Measurements from ENCODE around the gene CDA. TPM values are rescaled to one million over a fixed set of nuclear protein-coding genes. Genes with fewer than 3 reads are reported as not detected.
"Not testable (repeated sequence)": the region's sequence is repeated elsewhere in the genome, so short reads cannot be mapped to it uniquely, and the experiment has no call there.

CDA gene
- total RNA-seq, 3 donors from 2014 or later: not detected

GRCh38 chr1:20600156-20600555 lies 11.3 kb downstream of the CDA start:
- H3K4me1 Mint-ChIP-seq (ENCODE audit: low read depth): no peaks in the 10 kb centered on the region
- H3K27me3 Mint-ChIP-seq (ENCODE audit: low read depth): peaks cover 4% of the 10 kb centered on the region
- no peaks in the 10 kb centered on the region for H3K9me3 Mint-ChIP-seq
- no peak for DNase-seq
- H3K4me3 Mint-ChIP-seq: no peak overlapping the region
- no peaks in the 10 kb centered on the region for H3K36me3 Mint-ChIP-seq (ENCODE audit: insufficient read depth)
- no peak for ATAC-seq

GRCh38 chr1:20601129-20601825 lies 12.4 kb downstream of the CDA start:
- Mint-ChIP-seq H3K27me3 (ENCODE audit: low read depth) (peaks cover 4% of the 10 kb centered on the region), H3K36me3 (ENCODE audit: insufficient read depth) (no peaks in the 10 kb centered on the region), H3K9me3 (no peaks in the 10 kb centered on the region), H3K4me1 (ENCODE audit: low read depth) (no peaks in the 10 kb centered on the region), H3K4me3 (no peak overlapping the region)
- DNase-seq (no peak), ATAC-seq (no peak)

DNA sequence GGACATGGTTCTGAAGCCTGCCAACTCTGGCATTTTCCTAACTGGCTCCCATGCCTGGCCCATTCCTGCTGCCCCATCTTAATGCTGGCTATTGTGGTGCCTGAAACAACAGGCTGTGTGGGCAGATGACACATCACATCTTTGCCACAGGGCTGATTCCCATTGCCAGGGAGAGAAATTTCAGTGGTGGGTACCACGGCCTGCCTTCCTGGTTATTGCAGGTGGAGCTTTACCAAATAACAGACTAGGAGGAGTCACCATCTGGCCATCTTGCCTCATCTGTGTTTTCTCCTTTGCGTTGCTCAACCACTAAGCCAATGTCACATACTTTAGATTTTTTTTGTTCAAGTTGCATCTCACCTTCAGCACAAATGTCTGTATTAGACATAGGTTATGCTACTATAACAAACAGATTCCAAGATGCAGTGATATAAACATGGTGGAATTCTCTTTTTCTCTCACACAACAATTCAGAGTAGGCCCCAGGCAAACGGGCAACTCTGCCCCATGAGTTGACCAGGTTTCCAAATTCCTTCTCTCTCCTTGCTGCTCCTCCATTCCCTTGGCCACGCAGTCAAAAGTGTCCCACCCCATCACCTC lies 14.1 kb downstream of the CDA start:
- H3K36me3 Mint-ChIP-seq (ENCODE audit: insufficient read depth): no peaks in the 10 kb centered on the region
- no peak overlapping the region for H3K4me3 Mint-ChIP-seq
- DNase-seq (no peak), ATAC-seq (no peak)
- H3K4me1 Mint-ChIP-seq (ENCODE audit: low read depth): no peaks in the 10 kb centered on the region
- peaks cover 5% of the 10 kb centered on the region for H3K27me3 Mint-ChIP-seq (ENCODE audit: low read depth)
- no peaks in the 10 kb centered on the region for H3K9me3 Mint-ChIP-seq

GRCh38 chr1:20603504-20604464 lies 14.9 kb downstream of the CDA start:
- no peaks in the 10 kb centered on the region for H3K36me3 Mint-ChIP-seq (ENCODE audit: insufficient read depth)
- H3K9me3 Mint-ChIP-seq: no peaks in the 10 kb centered on the region
- H3K27me3 Mint-ChIP-seq (ENCODE audit: low read depth): peaks cover 5% of the 10 kb centered on the region
- DNase-seq (no peak), ATAC-seq (no peak)
- H3K4me1 Mint-ChIP-seq (ENCODE audit: low read depth): no peaks in the 10 kb centered on the region
- H3K4me3 Mint-ChIP-seq: no peak overlapping the region

DNA sequence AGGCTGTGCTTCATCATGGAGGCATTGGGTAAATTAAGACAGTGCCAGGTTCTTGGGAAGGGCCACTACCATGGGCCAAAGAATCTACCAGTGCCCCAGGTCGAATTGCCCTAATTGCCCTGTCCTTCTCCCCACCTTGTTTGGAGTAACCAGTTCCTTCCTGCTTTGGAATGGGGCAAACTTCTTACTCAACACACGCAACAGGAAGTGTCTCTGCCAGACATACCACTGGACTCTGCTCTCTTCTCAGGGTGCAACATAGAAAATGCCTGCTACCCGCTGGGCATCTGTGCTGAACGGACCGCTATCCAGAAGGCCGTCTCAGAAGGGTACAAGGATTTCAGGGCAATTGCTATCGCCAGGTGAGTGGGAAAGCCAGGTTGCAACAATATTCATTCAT lies 15.8 kb downstream of the CDA start:
- no peak overlapping the region for H3K4me3 Mint-ChIP-seq
- H3K9me3 Mint-ChIP-seq: no peaks in the 10 kb centered on the region
- H3K36me3 Mint-ChIP-seq (ENCODE audit: insufficient read depth): no peaks in the 10 kb centered on the region
- H3K27me3 Mint-ChIP-seq (ENCODE audit: low read depth): peaks cover 5% of the 10 kb centered on the region
- ATAC-seq: no peak
- DNase-seq: no peak
- no peaks in the 10 kb centered on the region for H3K4me1 Mint-ChIP-seq (ENCODE audit: low read depth)

DNA sequence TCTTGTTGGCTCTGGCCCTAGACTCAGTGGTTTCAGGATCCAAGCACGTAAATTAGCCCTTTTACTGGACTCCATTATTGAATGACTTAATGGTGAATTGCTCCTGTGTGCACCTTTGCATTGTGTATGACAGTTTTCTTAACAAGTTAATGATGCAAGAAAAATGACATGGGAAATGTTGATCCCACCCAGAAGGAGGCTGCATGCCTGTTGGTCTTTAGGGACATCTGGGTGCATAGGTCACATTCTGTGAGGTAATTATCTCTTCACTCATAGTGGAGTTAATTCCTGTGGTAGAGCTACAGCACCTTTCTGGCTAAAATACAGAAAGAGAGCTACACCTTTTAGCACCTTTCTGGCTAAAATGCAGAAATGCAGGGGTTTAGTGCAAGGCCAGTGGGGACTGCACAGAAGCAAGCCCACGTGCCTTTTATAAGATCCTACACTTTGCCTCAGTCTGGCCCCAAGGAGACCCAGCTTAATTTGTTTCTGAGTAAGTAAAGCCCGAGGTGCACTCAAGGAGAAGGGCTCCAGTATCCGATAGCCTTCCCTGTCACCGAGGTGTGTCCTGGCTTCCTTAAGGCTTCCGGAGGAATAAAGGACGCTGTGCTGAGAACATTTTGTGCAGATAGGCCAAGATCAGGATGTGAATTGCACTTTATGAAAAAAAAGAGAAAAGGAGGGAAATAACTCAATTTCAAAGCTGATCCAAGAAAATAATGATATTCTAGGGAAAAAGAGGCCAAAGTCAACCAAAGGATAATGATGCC lies 18.1 kb downstream of the CDA start:
- H3K4me1 Mint-ChIP-seq (ENCODE audit: low read depth); H3K9me3 Mint-ChIP-seq; H3K27me3 Mint-ChIP-seq (ENCODE audit: low read depth); ATAC-seq; H3K36me3 Mint-ChIP-seq (ENCODE audit: insufficient read depth); H3K4me3 Mint-ChIP-seq; DNase-seq: not testable (repeated sequence)

GRCh38 chr1:20609541-20609940 lies 20.6 kb downstream of the CDA start:
- Mint-ChIP-seq H3K4me3 (no peak overlapping the region), H3K4me1 (ENCODE audit: low read depth) (no peaks in the 10 kb centered on the region), H3K27me3 (ENCODE audit: low read depth) (peaks cover 7% of the 10 kb centered on the region), H3K36me3 (ENCODE audit: insufficient read depth) (no peaks in the 10 kb centered on the region), H3K9me3 (no peaks in the 10 kb centered on the region)
- DNase-seq: no peak
- ATAC-seq: no peak

DNA sequence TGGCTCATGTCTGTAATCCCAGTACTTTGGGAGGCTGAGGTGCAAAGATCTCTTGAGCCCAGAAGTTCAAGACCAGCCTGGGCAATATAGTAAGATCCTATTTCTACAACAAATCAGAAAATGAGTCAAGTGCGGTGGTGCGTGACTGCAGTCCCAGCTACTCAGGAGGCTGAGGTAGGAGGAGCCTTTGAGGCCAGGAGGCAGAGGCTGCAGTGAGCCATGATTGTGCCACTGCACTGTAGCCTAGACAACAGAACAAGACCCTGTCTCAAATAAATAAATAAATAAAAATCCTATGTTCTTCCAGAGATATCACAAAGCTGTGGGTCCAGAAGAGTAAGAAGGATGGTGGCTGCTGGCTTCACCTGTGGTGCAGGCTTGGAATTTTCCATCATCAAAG lies 22.1 kb downstream of the CDA start:
- Mint-ChIP-seq H3K36me3 (ENCODE audit: insufficient read depth) (no peaks in the 10 kb centered on the region), H3K4me3 (no peak overlapping the region), H3K4me1 (ENCODE audit: low read depth) (no peaks in the 10 kb centered on the region), H3K9me3 (no peaks in the 10 kb centered on the region), H3K27me3 (ENCODE audit: low read depth) (peaks cover 3% of the 10 kb centered on the region)
- ATAC-seq: no peak
- DNase-seq: no peak

DNA sequence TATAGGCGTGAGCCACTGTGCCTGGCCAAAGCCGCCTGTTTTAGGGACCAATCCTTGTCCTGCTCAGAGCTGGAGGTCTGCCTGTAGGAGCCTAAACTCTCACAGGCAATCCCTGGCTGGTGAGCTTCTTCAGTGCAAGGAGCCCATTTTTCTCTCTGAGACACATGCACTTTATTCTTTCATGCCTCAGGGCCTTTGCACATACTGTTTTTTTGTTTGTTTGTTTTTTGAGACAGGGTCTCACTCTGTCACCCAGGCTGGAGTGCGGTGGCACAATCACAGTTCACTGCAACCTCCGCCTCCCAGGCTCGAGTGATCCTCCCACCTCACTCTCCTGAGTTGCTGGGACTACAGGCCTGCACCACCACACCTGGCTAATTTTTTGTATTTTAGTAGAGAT lies 22.8 kb downstream of the CDA start:
- Mint-ChIP-seq H3K4me1 (ENCODE audit: low read depth) (no peaks in the 10 kb centered on the region), H3K9me3 (no peaks in the 10 kb centered on the region), H3K27me3 (ENCODE audit: low read depth) (peaks cover 6% of the 10 kb centered on the region), H3K36me3 (ENCODE audit: insufficient read depth) (no peaks in the 10 kb centered on the region), H3K4me3 (no peak overlapping the region)
- no peak for ATAC-seq
- DNase-seq: no peak

- Mint-ChIP-seq H3K4me1 (ENCODE audit: low read depth) (no peaks in the 10 kb centered on the region), H3K4me3 (no peak overlapping the region), H3K9me3 (no peaks in the 10 kb centered on the region), H3K36me3 (ENCODE audit: insufficient read depth) (no peaks in the 10 kb centered on the region), H3K27me3 (ENCODE audit: low read depth) (peaks cover 6% of the 10 kb centered on the region)
- ATAC-seq (no peak), DNase-seq (no peak)
Measured at GRCh38 chr1:20612221-20612746, 23.4 kb downstream of the CDA start.

DNA sequence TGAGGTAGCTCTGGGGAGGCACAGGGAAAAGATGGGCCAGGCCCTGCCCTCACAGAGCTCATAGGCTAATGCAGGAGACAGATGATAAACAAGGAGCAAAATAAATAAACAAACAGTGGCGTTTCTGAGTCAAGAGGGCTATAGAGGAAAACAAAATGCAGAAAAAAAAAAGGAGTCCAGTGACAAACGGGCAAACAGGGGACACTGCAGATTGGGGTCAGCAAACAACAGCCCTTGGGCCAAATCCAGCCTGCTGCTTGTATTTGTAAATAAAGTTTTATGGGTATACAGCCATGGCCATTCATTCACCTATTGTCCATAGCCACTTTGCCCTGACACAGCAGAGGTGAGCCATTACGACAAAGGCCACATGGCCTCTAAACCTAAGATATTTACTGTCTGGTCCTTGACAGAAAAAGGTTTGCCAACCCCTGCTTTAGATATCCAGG lies 25.3 kb downstream of the CDA start:
- DNase-seq: no peak
- no peak for ATAC-seq
- Mint-ChIP-seq H3K27me3 (ENCODE audit: low read depth) (peaks cover 5% of the 10 kb centered on the region), H3K9me3 (no peaks in the 10 kb centered on the region), H3K4me1 (ENCODE audit: low read depth) (no peaks in the 10 kb centered on the region), H3K36me3 (ENCODE audit: insufficient read depth) (no peaks in the 10 kb centered on the region), H3K4me3 (no peak overlapping the region)

- H3K36me3 Mint-ChIP-seq (ENCODE audit: insufficient read depth): no peaks in the 10 kb centered on the region
- ATAC-seq: no peak
- H3K4me3 Mint-ChIP-seq: no peak overlapping the region
- no peaks in the 10 kb centered on the region for H3K4me1 Mint-ChIP-seq (ENCODE audit: low read depth)
- peaks cover 5% of the 10 kb centered on the region for H3K27me3 Mint-ChIP-seq (ENCODE audit: low read depth)
- no peaks in the 10 kb centered on the region for H3K9me3 Mint-ChIP-seq
- no peak for DNase-seq
Measured at GRCh38 chr1:20615946-20616846, 27.3 kb downstream of the CDA start.

- Mint-ChIP-seq H3K9me3 (no peaks in the 10 kb centered on the region), H3K4me1 (ENCODE audit: low read depth) (no peaks in the 10 kb centered on the region), H3K27me3 (ENCODE audit: low read depth) (peaks cover 5% of the 10 kb centered on the region), H3K36me3 (ENCODE audit: insufficient read depth) (no peaks in the 10 kb centered on the region), H3K4me3 (no peak overlapping the region)
- DNase-seq (no peak), ATAC-seq (no peak)
Measured at GRCh38 chr1:20616847-20617487, 28.1 kb downstream of the CDA start.

Measured in activated T-cell treated with anti-CD3 and anti-CD28 coated beads, Interleukin-2, amount 50 U/mL, for 4 hours (primary cell).